NCI-H1092 treated with DMSO at 0.1 percent for 48 hours (cell line): ENCODE data around the gene TCHP.

Experiments used
- DNase-seq: peaks from one replicate; lab custom pipeline; 2025; lab: John Stamatoyannopoulos, UW

The TCHP gene

DNA sequence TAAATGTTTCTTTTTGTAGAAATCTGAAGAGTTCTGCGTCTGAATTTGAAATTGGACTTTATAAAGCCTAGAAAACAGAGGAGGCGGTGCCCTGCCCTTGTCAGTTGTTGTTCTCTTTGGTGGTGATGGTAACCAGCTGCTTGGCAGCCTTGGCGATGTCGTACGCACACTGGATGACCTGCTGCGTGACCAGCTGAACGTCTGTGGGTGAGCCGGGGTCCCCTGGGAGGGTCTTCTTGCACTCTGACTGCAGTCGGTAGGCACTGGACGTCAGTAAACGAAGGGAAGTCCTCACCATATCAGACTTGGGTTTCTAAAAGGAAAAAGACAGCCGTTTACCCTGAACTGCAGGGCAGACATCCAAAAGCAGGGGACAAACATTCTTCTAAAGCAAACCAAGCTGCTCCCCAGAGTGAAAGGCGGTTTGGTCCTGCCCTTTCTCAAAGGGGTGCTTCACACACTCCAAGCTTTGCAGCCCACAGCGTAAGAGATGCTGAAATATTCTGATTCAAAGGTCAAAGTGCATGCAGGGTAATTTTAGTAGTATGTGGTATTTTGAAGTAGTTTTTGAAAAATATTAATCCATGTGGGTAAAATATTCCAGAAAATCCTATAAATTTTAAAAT is 32.9 kb downstream of the TCHP start:
- no peak for DNase-seq

DNA sequence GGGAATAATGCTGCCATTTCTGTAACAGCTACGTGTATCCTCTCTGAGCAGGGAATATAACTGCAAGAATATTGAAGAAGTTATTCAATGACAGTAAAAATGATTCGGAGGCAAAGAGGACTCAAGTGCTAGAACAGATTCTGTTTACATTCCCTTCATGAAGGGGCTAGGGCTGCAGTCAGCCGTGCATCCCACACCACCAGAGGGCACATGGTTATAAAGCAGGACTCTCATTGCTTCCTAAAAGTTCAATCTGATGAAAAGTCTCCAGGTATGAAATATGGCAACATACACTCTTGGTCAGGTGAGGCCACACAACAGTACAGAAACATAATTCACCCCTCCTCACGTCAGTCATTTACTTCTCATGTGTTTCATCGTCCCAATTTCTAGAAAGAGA is 34.0 kb downstream of the TCHP start:
- no peak for DNase-seq

DNA sequence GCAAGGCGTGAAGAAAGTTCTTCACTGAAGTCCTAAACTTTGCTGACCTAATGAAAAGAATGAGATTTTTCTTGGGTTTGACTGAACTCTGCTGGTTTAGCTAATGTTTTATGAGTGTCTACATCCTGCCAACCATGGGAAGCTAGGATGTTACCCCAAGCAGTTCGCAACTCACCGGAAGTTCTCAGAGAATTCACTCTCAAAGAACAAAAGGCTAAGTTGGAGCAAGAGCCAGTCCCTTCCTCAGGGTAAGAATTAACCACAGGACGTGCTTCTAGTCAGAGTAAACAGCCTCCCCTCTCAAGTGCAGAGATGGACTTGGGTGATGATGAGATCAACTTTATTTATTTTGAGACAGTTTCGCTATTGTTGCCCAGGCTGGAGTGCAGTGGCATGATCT is 37.3 kb downstream of the TCHP start:
- DNase-seq, result no peak

DNA sequence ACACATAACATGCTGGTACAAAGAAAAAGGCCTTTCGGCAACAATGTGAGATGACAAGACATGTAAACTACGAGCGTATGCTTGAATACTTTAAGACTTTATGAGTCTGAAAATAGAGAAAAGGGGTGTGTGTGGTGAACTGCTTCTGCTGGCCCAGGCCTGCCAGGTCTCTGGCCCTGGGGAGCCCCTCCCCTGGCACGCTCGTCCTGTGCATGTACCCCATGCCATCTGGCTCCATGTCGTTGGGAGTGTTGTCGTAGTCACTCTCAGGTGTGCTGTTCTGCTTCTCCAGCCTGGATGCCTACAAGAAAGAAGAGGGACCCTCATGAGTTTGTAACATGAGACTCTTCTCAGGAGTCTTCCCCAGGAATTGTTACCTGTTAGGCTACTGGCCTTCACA is 38.9 kb downstream of the TCHP start:
- DNase-seq, result no peak

DNA sequence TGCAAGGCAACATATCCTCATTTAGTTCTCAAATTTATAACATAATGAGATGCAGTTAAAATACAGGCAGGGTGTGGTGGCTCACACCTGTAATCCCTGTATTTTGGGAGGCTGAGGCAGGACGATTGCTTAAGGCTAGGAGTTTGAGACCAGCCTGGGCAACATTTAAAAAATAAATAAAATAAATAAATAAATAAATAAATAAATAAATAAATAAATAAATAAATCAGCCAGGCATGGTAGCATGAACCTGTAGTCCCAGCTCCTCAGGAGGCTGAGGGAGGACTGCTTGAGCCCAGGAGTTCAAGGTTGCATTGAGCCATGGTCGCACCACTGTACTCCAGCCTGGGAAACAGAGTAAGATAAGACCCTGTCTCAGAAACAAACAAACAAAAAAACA is 39.4 kb downstream of the TCHP start:
- DNase-seq, result no peak

DNA sequence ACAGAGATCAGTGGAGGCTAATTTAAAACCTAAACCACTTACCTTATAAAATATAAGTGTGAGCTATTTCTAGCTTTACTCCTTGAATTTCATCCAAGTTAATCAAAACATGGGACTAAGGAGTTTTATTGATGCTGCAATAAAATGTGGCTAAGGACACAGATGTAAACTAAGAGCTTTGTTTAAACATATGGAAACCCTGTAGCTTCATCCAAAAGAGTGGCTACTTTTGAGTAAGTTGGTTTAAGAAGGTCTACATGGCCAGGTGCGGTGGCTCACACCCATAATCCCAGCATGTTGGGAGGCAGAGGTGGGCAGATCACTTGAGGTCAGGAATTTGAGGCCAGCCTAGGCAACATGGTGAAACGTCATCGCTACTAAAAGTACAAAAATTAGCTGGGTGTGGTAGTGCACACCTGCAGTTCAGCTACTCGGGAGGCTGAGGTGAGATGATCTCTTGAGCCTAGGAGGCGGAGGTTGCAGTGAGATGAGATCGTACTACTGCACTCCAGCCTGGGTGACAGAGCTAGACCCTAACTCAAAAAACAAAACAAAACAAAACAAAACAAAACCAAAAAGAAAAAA is 40.4 kb downstream of the TCHP start:
- no peak for DNase-seq

DNA sequence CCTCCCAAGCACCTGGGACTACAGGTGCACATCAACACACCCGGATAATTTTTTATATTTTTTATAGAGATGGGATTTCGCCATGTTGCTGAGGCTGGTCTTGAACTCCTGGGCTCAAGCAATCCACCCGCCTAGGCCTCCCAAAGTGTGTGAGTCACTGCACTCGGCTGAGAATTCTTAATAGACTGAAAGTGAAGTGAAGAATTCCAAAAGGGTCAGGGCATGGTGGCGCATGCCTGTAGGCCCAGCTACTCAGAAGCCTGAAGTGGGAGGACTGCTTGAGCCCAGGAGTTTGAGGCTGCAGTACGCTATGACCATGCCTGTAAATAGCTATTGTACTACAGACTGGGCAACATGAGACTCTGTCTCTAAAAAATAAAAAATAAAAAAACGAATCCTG is 43.7 kb downstream of the TCHP start:
- no peak for DNase-seq

DNA sequence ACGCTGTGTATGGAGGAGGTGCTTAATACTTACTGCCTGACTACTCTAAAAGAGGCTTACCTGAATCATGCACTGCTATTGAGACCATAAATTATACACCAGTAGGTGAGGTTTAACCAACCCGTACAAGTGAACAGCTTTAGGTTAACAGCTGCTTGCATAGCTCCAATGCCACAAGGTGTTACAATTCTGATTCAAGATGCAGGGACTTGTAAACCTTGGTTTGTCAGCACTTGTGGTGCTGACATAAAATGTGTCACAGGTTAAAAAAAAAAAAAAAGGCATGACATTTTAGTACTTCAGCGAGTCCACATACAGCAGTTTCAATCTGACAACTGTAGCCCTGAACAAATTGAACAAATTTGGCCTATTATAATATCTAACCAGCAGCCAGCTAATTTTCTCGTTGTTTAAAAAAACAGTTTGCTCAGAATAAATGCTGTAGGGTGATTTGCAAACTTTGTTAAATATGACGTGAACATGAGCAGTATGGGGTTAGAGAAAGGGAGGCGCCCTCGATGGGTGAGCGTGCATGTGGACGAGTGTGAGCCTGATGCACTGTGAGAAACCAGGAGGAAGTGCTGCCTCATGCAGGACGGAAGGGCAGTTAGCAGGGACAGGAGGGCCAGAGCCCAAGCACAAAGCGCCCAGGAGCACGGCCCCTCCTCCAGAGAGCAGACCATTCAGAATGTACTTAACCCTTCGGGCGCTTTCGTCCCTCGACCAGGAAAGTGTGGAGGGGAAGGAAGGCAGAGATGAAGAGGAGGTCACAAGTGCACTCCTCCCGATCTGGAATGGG is 44.7 kb downstream of the TCHP start:
- DNase-seq, result no peak

DNA sequence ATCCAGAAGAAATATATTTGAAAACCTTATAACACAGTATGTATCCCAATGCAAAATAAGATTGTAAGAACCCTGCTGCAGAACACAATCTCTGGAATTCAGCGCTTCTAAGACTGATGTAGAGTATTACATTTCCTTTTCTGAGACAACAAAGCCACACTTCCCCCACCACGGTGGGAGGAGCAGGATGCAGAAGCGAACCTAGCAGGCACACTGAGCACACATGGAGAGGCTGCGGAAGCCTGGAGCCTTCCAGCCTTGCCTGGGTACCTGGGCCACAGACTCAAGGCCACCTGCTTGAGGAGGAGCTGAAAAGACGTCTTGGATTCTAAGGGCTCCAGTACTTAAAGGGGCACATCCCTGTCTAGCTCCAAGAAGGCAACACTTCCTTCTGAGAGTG is 46.4 kb downstream of the TCHP start:
- DNase-seq, result no peak

DNA sequence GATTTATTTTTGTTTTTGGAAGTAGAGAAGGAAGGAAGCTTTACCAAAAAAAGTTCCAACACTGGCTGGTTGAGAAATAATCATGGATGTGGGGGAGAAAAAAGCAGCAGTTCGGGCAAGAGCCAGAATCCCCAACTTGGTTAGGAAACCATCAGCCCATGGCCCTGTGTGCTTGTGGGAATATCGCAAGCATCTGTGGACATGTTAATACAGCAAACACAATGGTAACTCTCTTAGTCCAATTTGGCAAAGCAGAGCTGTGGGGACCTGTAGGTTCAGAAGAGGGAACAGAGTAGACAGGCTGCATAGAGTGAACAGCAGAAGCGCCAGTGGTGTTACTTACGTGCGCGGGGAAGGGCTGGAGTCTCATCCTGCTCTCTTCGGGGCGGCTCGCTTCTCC is 46.8 kb downstream of the TCHP start:
- DNase-seq, result no peak

DNA sequence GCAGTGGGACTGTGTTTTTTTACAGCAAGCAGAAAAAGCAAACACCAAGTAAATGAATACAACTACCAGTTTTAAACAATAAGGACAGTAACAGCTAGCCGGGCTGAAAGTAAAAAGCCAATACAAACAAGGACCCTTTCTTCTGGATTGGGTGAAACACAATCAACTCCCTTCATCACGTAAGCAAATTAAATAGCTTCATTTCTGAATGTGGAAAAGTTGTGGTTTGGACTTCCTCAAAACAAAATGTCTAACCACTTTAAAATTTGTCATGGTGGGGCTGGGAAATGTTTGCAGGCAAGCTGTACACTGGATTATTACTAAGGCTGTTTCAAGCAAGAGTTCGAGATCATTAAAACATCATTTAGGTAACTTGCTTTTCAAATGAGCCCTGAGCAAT is 47.4 kb downstream of the TCHP start:
- no peak for DNase-seq

DNA sequence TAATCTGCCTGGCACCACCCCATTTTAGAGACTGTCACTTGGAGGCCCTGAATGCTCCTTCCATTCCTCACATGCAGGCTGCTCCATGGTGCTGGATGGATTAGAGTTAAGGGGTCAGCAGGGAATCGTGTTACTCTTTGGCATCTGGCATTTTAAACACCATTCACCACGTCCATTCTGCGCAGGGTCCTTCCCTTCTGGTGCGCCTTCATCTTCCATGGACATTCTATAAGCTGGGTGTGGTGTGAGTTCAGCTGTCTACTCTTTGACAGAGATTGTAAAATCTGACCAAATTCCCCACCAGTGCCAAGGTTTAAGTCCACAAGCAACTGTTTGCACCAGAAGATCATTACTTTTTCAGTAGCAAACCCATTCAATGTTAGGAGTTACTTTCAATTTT is 48.3 kb downstream of the TCHP start:
- DNase-seq, result no peak

DNA sequence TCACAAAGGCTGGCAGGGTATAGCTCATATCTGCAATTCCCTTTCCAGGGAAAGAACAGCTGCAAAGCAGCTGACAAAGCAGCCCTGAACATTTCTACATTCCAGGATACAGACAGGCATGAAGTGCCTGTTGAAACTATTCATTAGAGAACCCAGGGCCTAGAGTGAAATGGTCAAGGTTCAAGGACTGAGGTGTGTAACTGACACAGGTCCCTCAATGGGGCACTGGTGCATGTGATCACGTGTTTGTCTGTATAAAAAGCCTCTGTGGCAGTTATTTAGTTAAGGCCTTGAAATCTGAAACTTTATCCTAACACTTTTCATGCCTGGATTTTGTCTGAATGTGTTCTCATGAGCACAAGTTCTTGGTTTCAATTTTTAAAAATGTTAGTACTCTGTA is 49.0 kb downstream of the TCHP start:
- DNase-seq, result no peak

DNA sequence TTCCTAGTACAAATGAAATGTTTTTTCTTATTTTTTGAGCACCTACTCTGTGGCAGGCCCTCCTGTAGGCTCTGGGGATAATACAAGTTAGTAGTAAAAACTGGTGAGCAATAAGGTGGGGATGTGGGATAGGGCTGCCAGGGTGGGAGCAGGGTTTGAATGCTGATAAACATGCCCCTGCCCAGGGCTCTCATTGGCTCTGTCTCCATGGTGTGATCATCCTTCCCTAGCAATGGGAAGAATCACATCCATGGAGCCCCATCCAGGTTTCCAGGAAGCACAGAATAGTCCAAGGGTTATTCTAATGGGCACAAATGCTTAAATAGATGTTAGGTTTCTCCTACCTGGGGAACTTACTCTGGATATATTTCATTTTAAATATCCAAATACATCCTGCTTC is 50.6 kb downstream of the TCHP start:
- DNase-seq, result no peak

DNA sequence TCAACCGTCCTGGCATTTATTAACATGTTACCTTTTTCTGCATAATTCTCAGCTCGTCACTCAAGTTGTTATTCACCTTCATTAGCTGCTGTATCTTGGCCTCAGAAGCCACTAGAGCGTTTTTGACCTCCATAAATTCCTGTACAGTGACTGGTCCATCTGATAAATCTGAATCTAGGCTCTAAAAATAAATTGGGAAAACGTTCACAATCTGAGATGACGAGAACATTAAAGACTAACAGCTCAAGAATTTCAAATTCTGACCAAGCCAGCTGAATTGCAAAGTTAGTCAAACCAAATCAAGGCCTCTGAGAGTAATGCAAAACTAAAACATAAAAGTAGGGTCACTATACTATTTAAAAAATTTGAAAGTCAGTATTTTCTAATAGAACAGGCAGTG is 51.1 kb downstream of the TCHP start:
- no peak for DNase-seq

DNA sequence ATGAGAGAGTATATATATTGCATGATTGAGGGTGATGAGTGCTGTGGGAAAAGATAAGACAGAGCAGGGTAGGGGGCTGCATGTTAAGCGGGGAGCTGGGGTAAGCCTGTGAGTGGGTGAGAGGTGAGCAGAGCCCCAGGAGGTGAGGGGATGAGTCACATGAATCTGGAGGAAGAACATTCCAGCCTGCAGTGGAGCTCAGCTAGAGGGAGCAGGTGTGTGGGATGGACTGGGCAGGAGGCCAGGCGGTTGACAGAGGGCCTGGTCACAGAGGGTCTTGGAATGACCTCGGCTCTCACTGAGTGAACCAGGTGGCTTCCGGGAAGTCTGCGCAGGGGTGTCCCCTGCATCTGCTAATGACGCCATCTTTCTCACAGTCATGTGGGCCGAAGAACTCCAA is 51.7 kb downstream of the TCHP start:
- peak; percentile 10 for DNase-seq

DNA sequence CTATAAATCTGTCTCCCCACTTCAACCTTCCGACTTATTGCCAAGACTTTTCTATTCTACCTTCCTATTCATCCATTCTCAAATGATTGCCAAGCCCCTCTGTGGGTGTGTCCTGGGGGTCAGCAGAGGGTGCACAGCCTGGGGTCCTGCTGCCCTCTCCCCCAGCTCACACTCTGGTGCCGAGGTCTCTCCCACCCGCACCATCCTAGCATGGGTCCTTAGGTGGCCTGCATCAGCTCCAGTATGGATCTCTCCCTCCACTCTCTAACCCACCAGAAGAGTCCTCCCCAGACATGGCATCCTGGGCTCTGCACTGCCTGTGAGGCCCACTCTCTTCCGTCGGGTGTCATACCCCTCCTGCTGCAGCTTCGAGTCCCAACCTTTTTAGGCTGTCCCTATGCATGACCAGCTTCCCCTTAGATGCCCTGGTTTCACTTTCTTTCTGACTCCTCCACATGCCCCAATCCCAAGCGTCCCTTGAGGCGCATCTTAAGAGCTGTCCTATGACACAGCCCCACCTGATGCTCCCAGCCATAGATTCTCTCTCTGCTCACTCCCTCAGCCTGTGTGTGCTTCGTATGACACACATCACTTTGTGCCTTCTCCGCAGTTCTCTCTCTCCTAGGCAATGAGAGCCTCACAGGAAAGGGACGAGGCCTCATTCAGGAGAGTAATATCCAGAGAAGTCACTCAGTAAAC is 52.2 kb downstream of the TCHP start:
- DNase-seq, result no peak

DNA sequence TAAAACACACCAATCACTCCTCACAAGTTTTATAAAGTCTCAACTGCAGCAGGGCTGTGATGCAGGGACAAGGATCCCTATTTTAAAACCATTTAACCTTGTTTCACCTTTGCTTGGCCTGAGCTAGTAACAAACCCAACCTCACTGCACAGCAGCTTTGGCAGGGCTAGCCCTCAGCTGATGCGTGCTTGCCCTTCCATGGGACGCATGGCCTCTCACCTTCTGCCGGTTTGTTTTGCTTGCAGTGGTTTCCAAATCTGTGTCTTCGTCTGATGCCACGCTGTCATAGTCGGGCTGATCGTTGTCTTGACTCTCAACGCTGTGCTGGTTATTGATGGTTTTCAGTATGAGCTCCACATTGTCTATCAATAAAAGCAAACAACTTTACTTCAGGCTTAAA is 52.8 kb downstream of the TCHP start:
- no peak for DNase-seq

DNA sequence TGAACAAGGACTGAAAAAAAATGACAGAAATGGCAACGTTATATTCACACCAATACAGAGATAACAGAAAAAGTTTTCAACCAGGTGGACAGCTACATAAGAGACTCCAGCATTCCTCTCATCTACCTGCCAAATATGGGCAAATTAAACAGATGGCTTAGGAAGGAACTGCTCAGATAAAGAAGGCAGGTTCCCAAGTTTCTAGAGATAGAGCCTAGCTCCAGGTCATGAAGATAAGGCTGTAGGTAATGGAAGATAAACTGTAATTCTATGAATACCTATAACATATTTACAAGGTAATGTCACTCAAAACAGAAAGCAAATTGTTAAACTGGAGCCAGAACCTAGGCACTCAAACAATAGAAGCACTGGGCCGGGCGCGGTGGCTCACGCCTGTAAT is 53.6 kb downstream of the TCHP start:
- no peak for DNase-seq

DNA sequence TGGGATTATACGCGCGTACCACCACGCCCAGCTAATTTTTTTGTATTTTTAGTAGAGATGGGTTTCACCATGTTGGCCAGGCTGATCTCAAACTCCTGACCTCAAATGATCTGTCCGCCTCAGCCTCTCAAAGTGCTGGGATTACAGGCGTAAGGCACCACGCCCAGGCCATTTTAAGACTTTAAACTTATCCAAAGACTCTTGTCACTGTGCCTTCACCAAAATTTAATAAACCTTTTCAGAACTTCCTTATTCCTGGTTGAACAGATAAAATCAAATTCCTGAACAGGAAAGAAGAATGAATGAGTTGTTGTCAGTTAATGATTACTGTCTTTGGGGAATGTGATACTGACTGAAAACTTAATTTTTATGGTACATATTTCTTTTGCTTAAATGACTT is 58.3 kb downstream of the TCHP start:
- no peak for DNase-seq

DNA sequence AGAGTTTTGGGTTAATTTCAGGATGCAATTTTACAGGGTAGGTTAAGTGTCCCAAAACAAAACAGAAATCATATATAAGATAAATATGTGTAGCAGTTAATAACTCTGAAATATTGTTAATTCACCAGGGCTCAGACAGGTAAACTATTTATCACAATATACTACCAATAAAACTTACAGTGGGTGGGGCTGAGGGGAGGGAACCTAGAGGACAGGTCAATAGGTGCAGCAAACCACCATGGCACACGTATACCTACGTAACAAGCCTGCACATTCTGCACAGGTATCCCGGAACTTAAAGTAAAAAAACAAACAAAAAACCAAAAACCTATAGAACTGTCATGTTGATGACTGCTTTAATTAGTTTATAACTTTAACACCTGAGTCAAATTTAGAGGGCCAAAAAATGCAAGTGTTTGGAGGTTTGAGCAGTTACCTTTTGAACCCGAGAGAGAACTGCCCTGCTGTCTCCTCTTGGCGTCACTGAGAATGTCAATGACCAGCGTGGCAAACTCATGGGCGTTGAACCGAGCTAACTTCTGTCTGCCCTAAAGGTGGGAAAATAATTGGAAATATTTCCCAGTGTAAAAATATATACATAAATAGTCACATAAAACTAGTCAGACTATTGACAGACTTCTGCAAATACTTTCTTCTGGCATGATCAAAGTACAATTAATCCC is 59.5 kb downstream of the TCHP start:
- no peak for DNase-seq

DNA sequence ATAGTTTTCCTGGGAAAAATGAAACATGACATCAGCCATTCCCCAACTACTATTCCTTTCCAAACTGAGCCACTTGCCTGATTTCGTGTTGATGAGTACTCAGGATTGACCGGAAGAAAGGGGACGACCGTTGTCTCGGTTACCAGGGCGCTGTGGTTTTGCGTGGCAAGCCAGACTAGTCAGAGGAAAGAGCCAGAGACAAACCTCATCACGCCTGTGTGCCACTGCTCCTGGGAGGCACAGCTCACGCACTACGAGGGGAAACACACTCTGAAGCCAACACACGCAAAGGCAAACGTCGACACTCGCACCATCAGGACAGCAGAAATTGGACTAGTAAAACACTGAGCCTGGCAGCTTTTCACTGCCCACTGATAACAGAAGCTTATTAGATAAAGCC is 61.1 kb downstream of the TCHP start:
- DNase-seq, result no peak

DNA sequence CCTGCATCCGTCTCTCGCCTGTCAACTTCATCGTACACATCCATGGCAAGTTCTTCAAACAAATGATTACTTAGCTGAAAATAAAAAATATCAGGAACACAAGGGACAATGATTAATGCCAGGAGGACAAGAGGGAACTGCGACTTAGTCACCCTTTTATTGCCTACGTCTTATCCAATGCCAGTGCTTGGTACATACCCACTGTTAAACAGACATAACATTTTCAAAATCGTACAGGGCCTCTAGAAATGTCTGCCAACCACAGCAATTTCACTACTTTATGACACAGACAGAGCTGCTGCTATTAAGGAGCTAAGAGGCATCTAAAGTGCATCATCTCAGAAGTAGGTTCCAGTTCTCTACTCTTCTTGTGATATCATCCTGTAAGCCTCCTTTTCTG is 61.5 kb downstream of the TCHP start:
- no peak for DNase-seq
